C4-2B (cell line): ENCODE results near the gene ZFY.
"Not testable (repeated sequence)": the region's sequence is repeated elsewhere in the genome, so short reads cannot be mapped to it uniquely, and the experiment has no call there.

Source experiments
- H3K27ac ChIP-seq: fragments of 450-650 bp; 2 replicates; pipeline ENCODE4 v1.5.1; 2017
- CTCF ChIP-seq: fragments of 450-650 bp; conservative IDR thresholded peaks from 2 replicates; pipeline ENCODE4 v1.5.1; 2017; ENCODE audit warnings: mild to moderate bottlenecking
- ZFX ChIP-seq: fragments of 450-650 bp; IDR thresholded peaks from 2 replicates; pipeline ENCODE4 v1.6.1; 2017

ZFY gene

GRCh38 chrY:3003846-3004245, 68.7 kb downstream of the ZFY start:
- TF ChIP-seq ZFX (no peak), CTCF (no peak)
- H3K27ac ChIP-seq = no peak overlapping the region

- H3K27ac ChIP-seq = not testable (repeated sequence)
These were observed 70.8 kb downstream of the ZFY start for GRCh38 chrY:3006031-3006430.

- TF ChIP-seq CTCF = no peak
- H3K27ac ChIP-seq = no peak overlapping the region
These were observed 72.8 kb downstream of the ZFY start for GRCh38 chrY:3007967-3008366.

GRCh38 chrY:3012226-3012625, 77.0 kb downstream of the ZFY start:
- TF ChIP-seq CTCF = no peak
- no peak overlapping the region for H3K27ac ChIP-seq

- no peak overlapping the region for H3K27ac ChIP-seq
- TF ChIP-seq ZFX = no peak
- TF ChIP-seq CTCF = no peak
These were observed 81.4 kb downstream of the ZFY start for GRCh38 chrY:3016594-3016993.

- H3K27ac ChIP-seq = no peak overlapping the region
- no peak for TF ChIP-seq CTCF
- no peak for TF ChIP-seq ZFX
These were observed 83.4 kb downstream of the ZFY start for GRCh38 chrY:3018546-3018945.

GRCh38 chrY:3019584-3019983, 84.4 kb downstream of the ZFY start:
- H3K27ac ChIP-seq = no peak overlapping the region
- TF ChIP-seq CTCF (no peak), ZFX (no peak)

- TF ChIP-seq ZFX (no peak), CTCF (no peak)
- H3K27ac ChIP-seq = no peak overlapping the region
These were observed 86.0 kb downstream of the ZFY start for GRCh38 chrY:3021176-3021575.
